HG02885 (cell line): ENCODE results near the gene GAPVD1.
A peak's percentile ranks its signal among the peaks of the same experiment; 100 is the strongest.
"Not testable (repeated sequence)": the region's sequence is repeated elsewhere in the genome, so short reads cannot be mapped to it uniquely, and the experiment has no call there.

Experiments
- ATAC-seq: cut with Tn5 transposase; IDR thresholded peaks from one replicate; pipeline ENCODE4 v1.9.1; 2021; ENCODE audit warnings: mild to moderate bottlenecking; ENCODE audit not compliant: unreplicated experiment, poor library complexity

Gene GAPVD1

DNA sequence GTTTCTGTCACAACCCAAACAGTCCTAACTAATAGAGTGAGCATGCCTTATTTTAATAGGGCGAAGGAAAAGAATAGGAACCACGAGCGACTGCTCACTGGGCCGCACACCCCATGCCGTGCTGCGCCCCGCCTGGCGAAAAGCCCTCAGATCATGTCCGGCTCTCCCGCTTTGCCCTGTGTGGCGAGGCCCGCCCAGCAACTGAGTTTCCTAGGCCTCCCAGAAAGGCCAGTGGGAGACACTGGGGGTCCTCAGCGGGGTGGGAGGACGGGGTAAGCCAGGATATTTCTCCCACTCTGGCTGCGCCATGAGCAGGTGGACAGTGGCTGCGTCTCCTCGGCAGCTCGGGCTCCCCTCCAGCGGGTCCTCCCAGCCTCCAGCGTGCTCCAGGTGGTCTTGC, 138.0 kb downstream of the GAPVD1 start:
- ATAC-seq = no peak

DNA sequence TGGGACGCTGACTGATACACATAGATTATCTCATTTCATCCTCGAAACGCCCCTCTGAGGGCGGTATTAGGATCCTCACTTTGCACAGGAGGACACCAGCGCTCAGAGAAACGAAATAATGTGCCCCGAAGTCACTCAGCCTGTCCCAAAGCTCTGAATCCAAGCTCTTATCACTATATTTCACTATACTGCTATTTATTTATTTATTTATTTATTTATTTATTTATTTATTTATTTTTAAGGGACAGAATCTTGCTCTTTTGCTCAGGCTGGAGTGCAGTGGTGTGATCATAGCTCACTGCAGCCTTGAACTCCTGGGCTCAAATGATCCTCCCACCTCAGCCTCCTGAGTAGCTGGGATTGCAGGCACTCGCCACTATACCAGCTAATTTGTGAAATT, 138.6 kb downstream of the GAPVD1 start:
- not testable (repeated sequence) for ATAC-seq

DNA sequence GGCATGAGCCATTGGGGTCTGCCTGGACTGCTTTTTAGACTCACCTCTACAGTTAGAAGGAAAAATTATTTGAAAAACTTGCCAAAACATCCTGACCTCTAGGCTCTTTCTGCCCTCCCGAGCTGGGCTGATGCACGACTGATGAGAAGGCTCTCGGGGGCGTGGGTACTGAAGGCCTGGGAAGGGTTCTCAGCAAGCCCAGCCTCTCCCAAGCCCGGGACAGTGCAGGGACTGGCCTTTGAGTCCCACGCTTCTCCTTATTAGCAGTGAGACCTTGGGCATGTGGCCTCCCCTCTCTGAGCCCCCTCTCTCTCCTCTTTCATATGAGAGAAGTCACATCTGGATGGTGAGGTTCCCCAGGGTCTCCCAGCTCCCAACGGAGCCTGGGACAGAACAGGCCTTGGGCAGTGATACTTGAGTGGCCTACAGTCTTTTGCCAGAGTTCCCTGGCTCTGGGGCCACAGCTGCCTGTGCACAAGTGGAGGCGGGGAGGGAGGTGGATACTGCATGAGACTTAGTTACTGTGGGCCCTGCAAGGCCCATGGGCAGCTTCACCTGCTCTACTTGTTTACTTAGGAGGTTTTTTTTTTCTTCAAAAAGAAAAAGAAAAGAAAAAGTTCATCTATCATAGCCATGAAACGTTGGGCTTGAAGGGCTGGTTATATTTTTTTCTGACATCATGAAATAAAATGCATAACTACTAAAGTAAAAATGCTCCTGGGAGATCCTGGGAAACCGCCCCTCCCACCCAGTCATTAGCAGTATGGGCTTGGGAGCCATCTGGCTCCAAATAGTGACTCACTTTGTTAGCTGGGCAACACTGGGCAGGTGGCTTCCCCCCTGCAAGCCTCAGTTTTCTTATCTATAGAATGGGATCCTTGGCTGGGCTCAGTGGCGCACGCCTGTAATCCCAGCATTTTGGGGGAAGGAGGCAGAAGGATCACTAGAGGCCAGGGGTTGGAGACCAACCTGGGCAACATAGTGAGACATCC, 139.4 kb downstream of the GAPVD1 start:
- no peak for ATAC-seq

DNA sequence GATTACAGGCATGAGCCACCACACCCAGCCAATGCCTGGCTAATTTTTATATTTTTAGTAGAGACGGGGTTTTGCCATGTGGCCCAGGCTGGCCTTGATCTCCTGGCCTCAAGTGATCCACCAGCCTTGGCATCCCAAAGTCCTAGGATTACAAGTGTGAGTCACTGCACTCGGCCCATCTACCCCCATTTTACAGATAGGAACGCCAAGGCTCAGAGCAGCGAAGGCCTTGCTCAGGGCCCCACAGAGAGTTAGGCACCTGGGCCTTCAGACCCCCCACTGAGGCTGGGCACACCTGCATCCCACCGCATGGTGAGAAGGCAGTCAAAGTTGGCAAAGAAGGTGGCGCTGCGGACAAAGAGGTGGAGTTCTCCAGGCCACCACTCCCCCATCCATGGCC, 143.1 kb downstream of the GAPVD1 start:
- no peak for ATAC-seq

DNA sequence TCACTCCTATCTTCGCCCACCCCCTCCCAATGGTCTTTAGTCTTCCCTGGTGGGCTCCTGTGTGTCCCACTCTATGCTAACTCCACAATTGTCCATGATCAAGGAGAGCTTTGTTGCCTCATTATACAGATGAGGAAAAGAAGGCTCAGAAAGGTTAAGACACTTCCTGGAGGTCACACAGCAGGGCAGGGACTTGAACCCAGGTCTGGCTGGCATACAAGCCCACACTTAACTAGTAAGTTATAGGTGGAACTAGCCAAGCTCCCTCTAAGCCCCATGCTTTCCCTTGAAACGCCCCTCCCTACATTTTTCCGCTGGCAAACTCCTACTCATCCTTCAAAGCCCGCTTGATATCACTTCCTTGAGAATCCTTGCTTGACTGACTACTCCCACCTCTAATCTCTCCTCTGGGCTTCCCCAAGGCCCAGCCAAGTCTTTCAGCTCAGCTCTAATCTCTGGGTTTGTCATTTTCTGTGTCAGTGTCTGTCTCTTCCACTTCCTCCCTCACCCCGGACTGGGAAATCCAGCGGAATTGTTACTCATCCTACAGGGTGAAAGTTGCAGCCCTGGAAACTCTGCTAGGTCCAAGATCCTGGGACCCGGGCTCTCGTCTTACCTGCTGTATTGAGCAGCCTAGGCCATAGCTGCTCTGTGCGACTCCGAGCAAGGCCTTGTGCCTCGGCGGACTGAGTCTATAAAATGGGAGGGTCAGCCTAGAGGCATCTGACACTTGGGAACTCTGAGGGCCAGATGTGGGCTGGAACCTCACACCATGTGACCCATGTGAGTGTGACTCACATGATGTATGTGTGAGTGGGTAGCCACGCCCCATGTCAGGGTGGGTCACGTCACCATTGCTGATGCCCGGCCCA, 144.5 kb downstream of the GAPVD1 start:
- ATAC-seq = no peak

DNA sequence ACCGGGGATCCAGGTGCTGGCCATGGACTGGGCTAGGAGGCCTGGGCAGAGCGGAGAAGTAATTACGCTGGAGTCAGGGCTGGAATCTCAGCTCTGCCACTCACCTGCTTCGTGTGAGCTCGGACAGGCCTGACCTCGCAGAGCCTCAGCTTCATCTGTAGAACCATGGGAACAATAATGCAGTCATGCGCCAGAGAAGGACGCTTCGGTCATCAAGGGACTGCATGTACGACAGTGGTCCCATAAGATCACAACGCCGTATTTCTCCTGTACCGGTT, 145.1 kb downstream of the GAPVD1 start:
- no peak for ATAC-seq

DNA sequence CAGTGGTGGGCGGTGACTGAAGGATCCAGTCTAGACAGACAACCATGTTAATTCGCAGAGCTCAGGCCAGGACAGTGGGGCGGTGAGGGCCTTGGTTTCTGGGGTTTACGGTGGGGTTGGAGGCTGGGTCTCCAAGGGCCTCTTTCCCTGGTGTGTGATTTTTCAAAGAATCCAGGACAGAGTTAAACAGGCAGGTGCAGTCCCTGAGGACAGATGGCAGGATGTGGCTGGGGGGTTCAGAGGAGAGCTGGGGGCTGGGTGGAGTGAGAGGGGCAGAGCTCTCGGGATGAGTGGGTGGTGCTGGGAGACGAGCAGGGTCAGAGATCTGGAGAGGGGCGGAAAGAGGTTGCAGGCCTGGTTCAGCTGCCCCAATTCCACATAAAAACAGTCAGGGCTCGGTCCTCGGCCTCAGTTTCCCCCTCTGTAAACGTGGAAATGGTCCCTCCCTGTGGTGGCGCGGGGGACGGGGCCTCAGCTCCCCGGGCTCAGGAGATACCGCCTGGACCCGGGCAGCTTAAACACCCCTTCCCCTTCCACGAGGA, 145.9 kb downstream of the GAPVD1 start:
- peak; percentile 14 for ATAC-seq

DNA sequence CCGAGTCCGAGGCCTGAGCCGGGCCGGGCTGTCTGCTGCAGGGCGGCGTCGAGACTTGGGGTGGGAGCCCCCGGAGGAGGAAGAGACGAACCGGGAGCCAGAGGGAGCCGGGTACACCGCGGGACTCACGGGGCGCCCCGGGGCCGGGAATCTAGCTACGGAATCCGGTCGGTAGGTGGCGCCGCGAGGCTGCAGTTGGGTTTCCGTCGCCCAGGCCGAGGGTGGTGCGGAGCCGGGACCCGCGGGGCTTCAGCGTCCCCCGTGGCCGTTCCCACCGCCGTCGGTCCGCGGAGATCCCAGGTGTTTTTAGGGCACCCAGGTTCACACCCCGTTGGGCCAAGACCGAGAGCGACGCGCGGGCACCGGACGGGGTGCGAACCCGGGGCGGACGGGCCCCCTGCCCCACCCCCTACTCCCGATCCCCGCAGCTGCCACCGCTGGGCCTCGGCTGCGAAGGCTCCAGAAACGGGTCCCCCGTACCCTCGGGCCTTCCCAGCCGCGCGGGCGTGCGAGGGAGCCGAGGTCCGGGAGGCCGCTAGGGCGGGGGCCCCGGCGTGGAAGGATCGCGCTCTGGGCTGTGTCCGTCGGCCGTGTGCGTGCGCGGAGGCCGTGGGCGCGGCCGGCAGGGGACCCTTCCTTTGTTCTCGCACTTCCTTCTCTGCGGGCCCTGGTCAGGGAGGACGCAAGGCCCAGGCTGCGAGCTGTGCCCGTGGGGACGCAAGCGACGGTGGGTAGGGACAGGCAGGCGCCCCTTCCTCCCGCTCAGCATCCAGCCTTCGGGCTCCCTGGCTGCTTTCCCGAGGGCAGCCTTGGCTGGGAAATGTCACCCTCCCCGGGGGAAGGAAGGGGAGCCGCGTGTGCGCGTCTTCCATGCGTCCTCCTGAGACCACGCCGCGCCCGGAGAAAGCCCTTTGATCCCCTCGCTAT, 146.6 kb downstream of the GAPVD1 start:
- ATAC-seq = peak; percentile 78

DNA sequence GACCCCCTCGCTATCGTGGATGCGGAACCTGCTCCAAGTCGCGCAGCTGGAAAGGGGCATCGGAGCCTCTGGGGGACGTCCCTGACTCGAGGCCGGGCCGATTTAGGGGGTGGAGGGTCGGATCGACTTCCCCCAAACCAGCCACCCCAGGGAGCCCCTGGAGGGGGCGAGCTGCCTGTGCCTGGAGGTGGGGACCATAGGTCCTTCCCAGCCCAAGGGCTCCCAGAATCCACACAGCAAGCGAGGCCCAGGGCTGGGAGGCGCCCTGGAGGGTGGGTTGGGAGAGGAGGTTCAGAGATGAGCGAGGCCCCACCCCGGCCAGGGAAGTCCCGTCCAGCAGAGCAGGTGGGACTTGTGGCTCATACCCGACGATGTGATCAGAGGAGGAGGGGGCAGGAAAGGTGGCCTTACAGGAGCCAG, 147.6 kb downstream of the GAPVD1 start:
- no peak for ATAC-seq

DNA sequence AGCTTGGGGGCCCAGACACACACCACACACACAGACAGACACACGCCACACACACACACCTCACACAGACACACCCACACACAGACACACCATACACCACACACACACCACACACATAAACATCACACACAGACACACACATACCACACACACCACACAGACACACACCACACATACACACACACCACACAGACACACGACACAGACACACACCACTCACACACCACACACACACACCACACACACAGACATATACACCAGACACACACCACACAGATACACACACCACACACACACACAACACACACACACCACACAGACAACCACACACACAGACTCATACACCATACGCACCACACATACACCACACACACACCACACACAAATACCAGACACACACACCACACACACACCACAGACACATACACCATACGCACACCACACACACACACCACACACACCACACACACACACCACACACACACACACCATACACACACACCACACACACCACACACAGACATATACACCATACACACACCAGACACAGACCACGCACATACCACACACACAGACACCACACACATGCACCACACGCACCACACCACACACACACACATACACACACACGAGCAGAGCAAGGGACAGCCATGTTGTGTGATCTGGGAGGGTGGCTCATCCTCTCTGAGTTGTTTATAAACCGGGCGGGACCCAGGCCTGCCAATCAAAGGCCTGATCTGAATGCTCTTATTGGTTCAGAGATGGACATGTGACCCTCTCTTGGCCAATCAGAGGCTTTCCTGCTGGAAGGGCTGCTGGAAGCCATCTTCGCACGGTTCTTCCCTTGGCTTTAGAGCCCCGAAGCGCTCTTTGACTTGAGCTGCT, 148.3 kb downstream of the GAPVD1 start:
- no peak for ATAC-seq

DNA sequence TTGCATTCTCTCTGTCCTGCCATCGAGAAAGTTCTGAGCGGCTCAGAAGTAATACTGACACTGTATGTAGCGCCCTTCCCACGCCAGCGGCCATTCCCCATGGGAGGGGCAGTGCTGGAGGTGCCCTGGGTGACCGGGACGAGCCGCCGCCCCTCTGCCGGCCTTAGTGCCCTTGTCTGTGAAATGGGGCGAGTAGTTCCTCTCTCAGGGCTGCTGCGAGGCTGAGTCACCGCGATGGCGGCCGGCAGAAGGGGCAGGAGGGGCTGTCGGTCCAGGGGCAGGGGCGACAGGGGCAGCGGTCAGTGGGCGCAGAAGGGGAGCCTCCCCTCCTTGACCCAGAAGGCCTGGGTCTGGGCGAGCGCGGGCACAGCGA, 148.9 kb downstream of the GAPVD1 start:
- ATAC-seq = no peak

DNA sequence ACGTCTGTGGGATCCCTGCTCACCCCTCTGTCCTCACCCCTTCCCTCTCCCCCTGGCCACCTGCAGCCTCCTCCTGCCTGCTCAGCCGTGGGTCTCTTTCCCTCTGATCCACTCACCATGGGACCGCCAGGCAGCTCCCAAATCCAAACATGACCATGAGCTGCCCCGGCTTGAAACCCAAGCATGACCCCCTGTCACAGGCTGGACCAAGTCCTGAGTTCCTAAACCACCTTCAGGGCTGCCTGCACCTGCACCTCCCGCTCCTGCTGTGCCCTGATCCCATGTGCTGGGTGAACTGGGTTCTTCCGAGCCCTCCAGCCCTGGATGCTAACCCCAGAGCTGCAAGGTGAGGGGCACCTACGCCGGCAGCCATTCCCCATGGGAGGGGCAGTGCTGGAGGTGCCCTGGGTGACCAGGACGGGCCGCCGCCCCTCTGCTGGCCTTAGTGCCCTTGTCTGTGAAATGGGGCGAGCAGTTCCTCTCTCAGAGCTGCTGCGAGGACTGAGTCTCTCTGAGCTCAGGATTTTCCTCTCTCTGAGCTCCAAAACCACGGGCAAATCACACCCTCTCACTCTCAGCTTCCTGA, 149.6 kb downstream of the GAPVD1 start:
- ATAC-seq = no peak

DNA sequence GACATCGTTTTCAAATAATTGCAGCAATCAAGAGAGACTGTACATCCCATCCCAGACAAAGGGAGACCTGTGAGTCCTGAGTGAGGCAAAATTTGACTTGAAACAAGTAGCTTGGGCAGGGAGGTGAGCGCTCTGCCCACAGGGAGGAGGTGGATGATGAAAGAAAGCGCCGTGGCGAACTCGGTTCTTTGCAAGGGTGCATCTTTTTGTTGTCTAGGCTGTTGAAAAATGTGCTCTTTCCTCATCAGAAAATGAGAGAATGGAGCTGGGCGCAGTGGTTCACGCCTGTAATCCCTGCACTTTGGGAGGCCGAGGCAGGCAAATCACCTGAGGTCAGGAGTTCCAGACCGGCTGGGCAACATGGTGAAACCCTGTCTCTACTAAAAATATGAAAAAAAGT, 150.5 kb downstream of the GAPVD1 start:
- ATAC-seq = no peak

DNA sequence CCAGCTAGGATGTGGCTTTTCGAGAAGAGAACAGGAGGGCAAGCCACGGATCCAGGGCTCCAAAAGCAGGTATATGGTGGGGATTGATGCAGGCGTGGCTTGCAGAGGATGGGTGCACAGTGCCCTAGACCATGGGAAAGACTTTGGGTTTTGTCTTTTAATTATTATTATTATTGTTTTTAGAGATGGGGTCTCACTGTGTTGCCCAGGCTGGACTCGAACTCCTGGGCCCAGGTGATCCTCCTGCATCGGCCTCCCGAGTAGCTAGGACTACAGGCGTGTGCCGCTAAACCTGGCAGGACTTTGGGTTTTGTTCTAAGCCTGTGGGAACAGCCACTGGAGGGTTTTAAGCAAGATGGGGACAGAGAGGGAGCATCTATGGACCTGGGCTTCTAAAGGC, 152.0 kb downstream of the GAPVD1 start:
- ATAC-seq = no peak

DNA sequence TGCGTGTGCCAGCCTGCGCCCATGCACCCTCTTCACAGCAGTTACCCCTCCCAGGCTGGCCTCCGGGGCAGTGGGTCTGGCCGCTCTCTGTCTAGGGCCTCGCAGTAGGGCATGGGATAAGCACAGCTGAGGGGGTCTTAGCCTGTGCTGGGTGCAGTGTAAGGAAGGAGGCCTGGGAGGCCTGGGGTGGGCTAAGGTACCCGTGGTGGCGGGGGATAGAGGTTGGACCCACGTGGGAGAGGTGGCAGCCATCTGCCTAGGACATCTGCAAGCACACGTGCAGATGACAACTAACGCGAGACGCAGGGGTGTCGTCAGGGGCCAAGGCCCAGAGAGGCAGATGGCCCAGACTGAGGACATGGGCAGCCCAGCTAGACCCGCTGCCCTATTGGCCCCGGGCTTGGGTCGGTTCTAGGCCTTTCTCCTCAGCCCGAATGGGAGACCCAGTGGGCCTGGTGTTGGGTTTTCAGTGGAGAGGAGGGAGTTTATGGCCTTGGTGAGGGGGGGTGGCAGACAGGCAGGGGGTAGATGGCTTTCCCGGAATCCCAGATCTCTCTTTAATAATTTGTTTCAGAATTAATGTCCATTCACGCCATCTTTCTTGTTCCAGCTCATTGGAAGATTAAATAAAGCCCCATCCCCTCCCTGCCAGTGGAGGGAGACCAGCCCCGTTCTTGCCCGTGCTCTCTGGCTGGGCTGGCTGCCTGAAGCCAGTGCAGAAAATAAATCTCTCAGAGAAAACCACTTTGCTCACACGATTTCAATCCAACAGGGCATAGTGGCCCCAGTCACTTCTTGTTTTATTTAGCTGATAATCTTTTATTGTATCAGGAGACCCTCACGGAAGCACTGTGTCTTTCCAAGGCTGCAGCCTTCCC, 154.2 kb downstream of the GAPVD1 start:
- no peak for ATAC-seq

DNA sequence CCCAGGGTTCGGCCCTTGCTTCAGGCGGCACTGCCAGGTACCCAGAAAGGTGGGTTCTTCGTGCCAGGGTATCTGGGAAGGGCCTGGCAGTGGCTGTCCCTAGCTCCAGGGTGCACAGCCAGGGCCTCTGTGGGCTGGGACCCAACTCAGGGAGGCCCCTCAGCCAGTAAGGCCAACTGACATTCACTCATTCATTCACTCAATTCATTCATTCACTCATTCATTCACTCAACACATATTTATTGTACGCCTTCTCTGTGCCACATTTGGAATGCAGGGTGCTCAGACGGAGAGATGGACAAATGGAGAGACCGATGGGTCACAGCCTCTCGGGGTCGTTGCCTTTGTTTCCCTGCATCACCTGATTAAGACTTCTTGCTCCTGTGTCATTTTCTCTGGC, 154.9 kb downstream of the GAPVD1 start:
- no peak for ATAC-seq
